D721Med (cell line): ENCODE data around the gene CENPF.

Source experiments
- DNase-seq: peaks from one replicate; pipeline ENCODE4 v3.0.0; 2011; ENCODE audit warnings: low spot score; ENCODE audit not compliant: insufficient read length
- FAIRE-seq: peaks from 2 replicates; lab custom pipeline; 2011; peaks lifted over from hg19 to GRCh38; lab: Jason Lieb, UNC
- TF ChIP-seq, protein P1 (sequence below): IDR thresholded peaks from 2 replicates; pipeline ENCODE4 v1.5.1; 2012; ENCODE audit warnings: mild to moderate bottlenecking, control low read depth; ENCODE audit not compliant: insufficient read depth; ENCODE audit errors: missing control alignments

The CENPF gene

DNA sequence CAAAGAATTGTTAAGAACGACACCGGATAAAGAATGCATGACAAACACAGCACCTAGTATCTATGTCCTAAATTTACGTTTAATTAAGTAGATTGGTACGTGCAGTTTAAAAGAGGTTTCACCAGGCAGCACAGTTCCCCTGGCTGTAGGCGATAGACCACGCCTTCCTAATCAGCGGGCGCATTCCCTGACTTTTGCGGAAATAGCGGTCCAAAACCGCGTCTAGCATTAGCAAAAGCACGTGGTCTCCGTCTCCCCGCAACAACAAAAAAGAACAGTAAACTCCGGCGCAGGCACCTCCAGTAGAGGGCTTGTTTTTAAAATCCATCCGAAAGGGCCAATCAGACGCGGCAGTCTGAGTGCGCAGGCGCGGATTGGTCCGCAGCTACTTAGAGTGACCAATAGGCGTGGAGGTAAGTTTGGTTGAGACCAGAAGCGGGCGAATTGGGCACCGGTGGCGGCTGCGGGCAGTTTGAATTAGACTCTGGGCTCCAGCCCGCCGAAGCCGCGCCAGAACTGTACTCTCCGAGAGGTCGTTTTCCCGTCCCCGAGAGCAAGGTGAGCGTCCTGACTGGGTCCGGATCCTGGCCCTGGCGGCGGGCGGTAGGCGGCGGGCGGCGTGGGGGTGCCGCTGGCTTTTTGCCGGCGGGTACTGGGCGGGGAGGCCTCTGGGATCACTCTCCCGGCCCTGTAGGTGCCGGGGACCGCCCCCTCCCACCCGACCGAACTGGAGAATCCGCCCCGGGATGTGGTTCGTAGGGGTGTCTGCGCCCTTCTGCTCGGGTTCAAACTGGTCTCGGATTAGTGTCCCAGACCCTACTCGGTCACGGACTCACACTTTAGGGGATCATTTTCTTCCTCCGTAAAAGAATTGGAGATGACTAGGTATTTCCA lies at the start of gene CENPF:
CENPF (plus strand) TSS at position 432 of the 894 bp plus-strand sequence. CDS start 10,560 bp downstream, outside the sequence.
- DNase-seq, result peak; percentile 95
- FAIRE-seq, result peak; percentile 94
- TF ChIP-seq, protein P1, sequence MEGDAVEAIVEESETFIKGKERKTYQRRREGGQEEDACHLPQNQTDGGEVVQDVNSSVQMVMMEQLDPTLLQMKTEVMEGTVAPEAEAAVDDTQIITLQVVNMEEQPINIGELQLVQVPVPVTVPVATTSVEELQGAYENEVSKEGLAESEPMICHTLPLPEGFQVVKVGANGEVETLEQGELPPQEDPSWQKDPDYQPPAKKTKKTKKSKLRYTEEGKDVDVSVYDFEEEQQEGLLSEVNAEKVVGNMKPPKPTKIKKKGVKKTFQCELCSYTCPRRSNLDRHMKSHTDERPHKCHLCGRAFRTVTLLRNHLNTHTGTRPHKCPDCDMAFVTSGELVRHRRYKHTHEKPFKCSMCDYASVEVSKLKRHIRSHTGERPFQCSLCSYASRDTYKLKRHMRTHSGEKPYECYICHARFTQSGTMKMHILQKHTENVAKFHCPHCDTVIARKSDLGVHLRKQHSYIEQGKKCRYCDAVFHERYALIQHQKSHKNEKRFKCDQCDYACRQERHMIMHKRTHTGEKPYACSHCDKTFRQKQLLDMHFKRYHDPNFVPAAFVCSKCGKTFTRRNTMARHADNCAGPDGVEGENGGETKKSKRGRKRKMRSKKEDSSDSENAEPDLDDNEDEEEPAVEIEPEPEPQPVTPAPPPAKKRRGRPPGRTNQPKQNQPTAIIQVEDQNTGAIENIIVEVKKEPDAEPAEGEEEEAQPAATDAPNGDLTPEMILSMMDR, result no peak

DNA sequence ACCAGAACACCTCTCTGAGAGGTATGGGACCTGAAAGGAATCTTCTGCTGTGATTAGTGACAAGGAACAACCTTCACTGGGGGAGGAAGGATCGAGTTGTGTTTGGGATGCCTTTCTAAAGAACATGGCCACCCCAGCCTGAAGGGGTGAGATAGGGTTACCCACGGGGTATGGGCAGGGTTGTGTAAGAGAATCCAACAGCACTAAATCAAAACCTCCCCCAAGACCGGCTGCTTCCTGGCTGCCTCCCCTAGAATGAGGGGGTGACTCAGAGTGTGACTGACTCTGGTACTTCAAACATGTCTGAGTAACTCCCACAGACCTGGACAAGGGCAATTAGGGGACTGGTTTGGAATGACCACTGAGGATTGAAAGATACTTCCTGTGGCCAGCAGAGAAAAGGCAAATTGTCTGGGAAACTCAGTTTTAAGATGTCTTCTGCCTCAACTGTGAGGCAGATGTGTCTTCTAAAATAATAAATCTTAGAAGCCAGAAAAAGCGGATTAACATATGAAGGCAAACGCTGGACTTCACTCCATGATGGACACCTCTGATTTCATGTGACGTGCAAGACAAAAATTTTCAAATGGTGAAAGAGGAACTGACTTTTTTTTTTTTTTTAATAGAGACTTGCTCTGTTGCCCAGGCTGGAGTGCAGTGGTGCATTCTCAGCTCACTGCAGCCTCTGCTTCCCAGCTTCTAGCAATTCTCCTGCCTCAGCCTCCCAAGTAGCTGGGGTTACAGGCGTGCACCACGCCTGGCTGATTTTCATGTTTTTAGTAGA lies 44.9 kb upstream of the CENPF start:
- TF ChIP-seq, protein P1, result no peak
- DNase-seq (no peak), FAIRE-seq (no peak)

- TF ChIP-seq, protein P1, result no peak
- DNase-seq, result no peak
- no peak for FAIRE-seq
Observed at GRCh38 chr1:214563881-214564280, 39.1 kb upstream of the CENPF start.

- TF ChIP-seq, protein P1, result no peak
- DNase-seq (no peak), FAIRE-seq (peak; percentile 21)
Observed at GRCh38 chr1:214565310-214565709, 37.7 kb upstream of the CENPF start.

DNA sequence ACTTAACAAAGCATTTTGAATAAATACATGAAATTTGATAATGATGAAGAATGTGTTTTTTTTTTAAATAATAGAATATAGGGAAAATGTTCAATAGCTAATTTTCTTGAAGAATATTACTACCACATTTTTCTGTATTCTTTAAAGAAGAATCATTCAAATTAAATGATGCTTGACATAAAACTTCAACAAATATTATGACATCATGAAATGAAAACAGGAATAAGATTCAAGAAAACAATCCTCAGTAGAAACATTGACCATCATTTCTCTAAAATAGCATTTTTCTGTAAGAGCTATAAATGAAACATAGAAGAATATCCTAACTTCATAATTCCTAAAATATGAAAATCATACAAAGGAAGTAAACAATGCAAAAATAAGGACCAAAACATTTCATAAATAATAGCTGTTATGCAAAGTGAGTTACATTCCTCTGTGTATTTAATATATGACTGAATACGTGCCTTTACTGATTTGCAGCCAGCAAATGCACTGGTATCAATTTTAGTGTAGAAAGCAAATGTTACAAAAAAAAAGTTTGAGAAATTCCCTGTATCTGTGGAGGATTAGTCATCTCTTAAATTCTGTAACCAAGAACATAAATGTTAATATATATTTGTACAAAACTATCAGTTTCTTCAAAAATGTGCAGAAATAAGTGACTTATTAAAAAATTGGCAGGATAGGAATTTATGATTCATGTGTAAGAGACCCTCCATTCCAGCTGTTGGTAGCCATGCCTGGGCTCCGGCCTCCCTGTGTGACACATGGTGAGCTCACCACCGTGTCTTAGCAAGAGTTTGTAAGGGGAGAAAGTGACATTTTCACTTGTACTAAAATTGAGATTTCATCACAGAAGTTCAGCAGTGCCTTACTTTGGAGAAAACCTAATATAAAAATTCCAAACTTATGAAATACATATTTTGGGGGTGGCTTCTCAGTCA lies 36.6 kb upstream of the CENPF start:
- FAIRE-seq (peak; percentile 29), DNase-seq (no peak)
- TF ChIP-seq, protein P1, result no peak

DNA sequence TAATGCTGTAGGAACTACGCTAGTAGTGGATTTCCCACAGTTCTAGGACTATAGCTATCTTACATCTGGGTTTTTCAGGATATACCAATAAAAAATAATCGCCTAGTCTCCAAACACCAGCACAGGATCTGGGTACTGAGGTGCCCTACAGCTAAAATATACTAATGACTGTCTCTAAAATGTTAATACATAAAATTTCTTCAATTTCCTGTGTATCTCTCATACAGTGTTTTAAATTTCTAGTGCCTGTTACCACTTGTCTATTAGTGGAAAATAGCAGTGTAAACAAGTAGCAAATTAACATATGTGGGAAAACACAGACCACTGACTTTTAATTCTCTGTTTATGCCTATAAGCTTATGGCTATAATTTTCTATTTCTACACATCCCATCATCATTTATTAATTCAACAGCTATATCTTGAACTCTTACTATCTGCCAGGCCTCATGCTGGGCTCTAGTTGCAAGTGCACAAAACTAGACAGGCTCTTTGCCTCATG lies 35.5 kb upstream of the CENPF start:
- DNase-seq (no peak), FAIRE-seq (no peak)
- TF ChIP-seq, protein P1, result no peak
